Hepatocyte (in vitro differentiated cells): ENCODE results near the gene PRKAG2. TPM values are rescaled to one million over a fixed set of nuclear protein-coding genes. Genes with fewer than 3 reads are reported as not detected.

Source experiments
- DNase-seq: peaks from one replicate; pipeline ENCODE4 v3.0.0-alpha.2; 2016; ENCODE audit warnings: low spot score
- H2AFZ ChIP-seq: fragments of 200-600 bp; sonication (generic); 2 replicates; pipeline ENCODE4 v1.6.0; 2016; ENCODE audit warnings: antibody characterized with exemption, mild to moderate bottlenecking
- H3K27ac ChIP-seq: fragments of 200-600 bp; sonication (generic); 2 replicates; pipeline ENCODE4 v1.5.1; 2016; ENCODE audit warnings: mild to moderate bottlenecking
- H3K27me3 ChIP-seq: fragments of 200-600 bp; sonication (generic); 2 replicates; pipeline ENCODE4 v1.6.1; 2016
- H3K36me3 ChIP-seq: fragments of 200-600 bp; sonication (generic); replicated peaks from 2 replicates; pipeline ENCODE4 v1.5.1; 2016; ENCODE audit warnings: low read depth; ENCODE audit not compliant: insufficient read depth
- H3K4me1 ChIP-seq: fragments of 200-600 bp; sonication (generic); 2 replicates; pipeline ENCODE4 v1.5.1; 2016; ENCODE audit warnings: mild to moderate bottlenecking, moderate library complexity; ENCODE audit not compliant: insufficient read depth
- H3K4me2 ChIP-seq: fragments of 200-600 bp; sonication (generic); 2 replicates; pipeline ENCODE4 v1.6.0; 2016
- H3K4me3 ChIP-seq: fragments of 200-600 bp; sonication (generic); 2 replicates; pipeline ENCODE4 v1.5.1; 2016; ENCODE audit warnings: mild to moderate bottlenecking
- H3K79me2 ChIP-seq: fragments of 200-600 bp; sonication (generic); 2 replicates; pipeline ENCODE4 v1.6.0; 2017; ENCODE audit warnings: mild to moderate bottlenecking
- H3K9me2 ChIP-seq: fragments of 200-600 bp; sonication (generic); replicated peaks from 2 replicates; pipeline ENCODE4 v1.6.0; 2017; ENCODE audit warnings: mild to moderate bottlenecking; ENCODE audit not compliant: insufficient read depth
- H3K9me3 ChIP-seq: fragments of 200-600 bp; sonication (generic); 2 replicates; pipeline ENCODE4 v1.5.1; 2016; ENCODE audit warnings: low read depth, mild to moderate bottlenecking
- H4K20me1 ChIP-seq: fragments of 200-600 bp; sonication (generic); 2 replicates; pipeline ENCODE4 v1.6.0; 2016; ENCODE audit warnings: mild to moderate bottlenecking; ENCODE audit not compliant: insufficient read depth, poor library complexity, severe bottlenecking
- EZH2 ChIP-seq: fragments of 200-600 bp; sonication (generic); IDR thresholded peaks from 2 replicates; pipeline ENCODE4 v1.6.1; 2016; ENCODE audit warnings: antibody characterized with exemption, mild to moderate bottlenecking, borderline replicate concordance
- EZH2phosphoT487 ChIP-seq: fragments of 200-600 bp; sonication (generic); IDR thresholded peaks from one replicate; pipeline ENCODE4 v1.6.1; 2018; ENCODE audit warnings: antibody characterized with exemption, mild to moderate bottlenecking, low read depth, moderate library complexity; ENCODE audit not compliant: unreplicated experiment, severe bottlenecking
- WGBS: methylation state at CpG from one replicate; pipeline ENCODE4 v1.1.6; 2016; ENCODE audit warnings: low lambda C conversion rate; ENCODE audit errors: missing lambda C conversion rate; 5-methylcytosine and 5-hydroxymethylcytosine counted together
- polyA plus RNA-seq: library from polyadenylated mRNA; unstranded; fragments of >200 nt; fragmentation: Nextera tagmentation; extraction: Ambion mirVana; gene quantifications from 2 replicates; pipeline ENCODE4 v1.2.1, GENCODE V29; 2016
- total RNA-seq: library from RNA; depleted of rRNA; stranded (reverse); fragments of >200 nt; gene quantifications from 2 replicates; pipeline ENCODE4 v1.2.3, GENCODE V29; 2014
- TF ChIP-seq, protein P1 (sequence below): fragments of 200-600 bp; sonication (generic); IDR thresholded peaks from 2 replicates; pipeline ENCODE4 v1.5.1; 2016; ENCODE audit warnings: antibody characterized with exemption, mild to moderate bottlenecking; ENCODE audit not compliant: poor library complexity

PRKAG2 gene
- total and polyA plus RNA-seq, 2 experiments from 2014 or later = 17.8 to 23.4 TPM

DNA sequence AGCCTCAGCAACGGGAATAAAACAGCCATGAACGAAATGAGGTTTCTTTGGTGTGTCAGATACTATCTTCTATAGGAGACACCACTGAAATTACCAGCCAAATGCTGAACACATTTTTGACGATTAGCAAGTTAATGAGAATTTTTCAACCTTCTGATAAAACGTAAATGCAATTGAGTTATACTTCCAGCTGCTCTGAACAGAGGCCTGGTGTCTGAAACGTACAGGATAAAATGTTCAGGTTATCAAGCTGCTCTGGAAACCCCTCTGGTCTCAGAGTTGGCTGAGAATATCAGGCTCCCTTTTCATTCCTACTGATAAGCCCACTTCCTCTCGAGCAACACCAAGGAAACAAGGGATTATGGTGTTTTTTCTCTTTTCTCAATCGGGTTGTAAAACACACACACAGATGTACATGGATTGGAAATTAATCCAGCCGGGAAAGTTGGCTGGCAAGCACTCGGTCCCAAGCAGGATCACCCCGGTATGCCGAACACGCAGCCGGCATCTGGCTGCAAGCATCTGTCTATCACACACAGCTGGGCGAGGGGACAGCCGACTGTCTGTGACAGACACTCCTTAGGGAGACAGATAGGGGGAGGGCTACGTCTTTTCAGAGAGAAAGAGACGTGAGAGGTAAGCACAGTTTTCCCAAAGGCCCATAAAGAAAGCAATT, 171.8 kb downstream of the PRKAG2 start:
- WGBS = 35% methylated on average over 17 of the region's 17 CpGs
- H3K9me2 ChIP-seq = no peaks in the 10 kb centered on the region
- peak overlapping the region; percentile 65 for H3K4me2 ChIP-seq
- H3K27me3 ChIP-seq = no peaks in the 10 kb centered on the region
- no peaks in the 10 kb centered on the region for H3K9me3 ChIP-seq
- no peaks in the 10 kb centered on the region for H3K36me3 ChIP-seq
- no peak for DNase-seq
- no peaks in the 10 kb centered on the region for H3K79me2 ChIP-seq
- H3K4me1 ChIP-seq = peaks cover 10% of the 10 kb centered on the region
- TF ChIP-seq EZH2phosphoT487 = no peak
- TF ChIP-seq, protein P1, sequence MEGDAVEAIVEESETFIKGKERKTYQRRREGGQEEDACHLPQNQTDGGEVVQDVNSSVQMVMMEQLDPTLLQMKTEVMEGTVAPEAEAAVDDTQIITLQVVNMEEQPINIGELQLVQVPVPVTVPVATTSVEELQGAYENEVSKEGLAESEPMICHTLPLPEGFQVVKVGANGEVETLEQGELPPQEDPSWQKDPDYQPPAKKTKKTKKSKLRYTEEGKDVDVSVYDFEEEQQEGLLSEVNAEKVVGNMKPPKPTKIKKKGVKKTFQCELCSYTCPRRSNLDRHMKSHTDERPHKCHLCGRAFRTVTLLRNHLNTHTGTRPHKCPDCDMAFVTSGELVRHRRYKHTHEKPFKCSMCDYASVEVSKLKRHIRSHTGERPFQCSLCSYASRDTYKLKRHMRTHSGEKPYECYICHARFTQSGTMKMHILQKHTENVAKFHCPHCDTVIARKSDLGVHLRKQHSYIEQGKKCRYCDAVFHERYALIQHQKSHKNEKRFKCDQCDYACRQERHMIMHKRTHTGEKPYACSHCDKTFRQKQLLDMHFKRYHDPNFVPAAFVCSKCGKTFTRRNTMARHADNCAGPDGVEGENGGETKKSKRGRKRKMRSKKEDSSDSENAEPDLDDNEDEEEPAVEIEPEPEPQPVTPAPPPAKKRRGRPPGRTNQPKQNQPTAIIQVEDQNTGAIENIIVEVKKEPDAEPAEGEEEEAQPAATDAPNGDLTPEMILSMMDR = no peak
- TF ChIP-seq EZH2 = no peak
- no peaks in the 10 kb centered on the region for H4K20me1 ChIP-seq
- no peak overlapping the region for H3K4me3 ChIP-seq
- H3K27ac ChIP-seq = peak overlapping the region; percentile 61
- H2AFZ ChIP-seq = peak overlapping the region; percentile 22

DNA sequence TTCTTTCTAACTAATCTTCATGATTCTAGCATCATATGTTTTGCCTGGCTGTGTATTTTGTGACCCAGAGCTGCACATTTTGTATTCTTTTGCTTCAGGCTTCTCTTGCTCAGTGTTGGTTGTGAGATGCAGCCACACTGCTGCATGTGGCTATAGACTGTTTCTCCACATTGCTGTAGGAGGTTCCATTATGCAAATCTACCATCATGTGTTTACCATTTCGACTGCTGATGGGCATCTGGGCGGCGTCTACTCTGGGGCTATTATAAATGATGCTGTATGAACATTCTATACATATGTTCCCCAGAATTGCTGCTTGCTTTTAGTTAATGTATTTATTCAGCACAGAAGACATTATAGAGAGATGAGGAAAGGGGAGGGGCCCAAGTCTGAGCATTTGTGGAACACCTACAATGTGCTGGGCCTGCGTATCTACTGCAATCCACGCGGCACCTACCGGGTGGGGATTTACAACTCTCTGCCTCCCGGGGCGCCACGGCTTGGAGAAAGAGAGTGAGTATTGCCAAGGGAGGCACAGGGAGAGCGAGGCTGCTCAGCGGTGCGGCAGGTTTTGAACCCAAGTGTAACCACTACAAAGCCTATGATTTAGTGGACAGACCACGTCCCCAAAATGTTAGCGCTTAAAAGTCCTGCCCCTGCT, 172.5 kb downstream of the PRKAG2 start:
- H3K9me3 ChIP-seq = no peaks in the 10 kb centered on the region
- H3K27ac ChIP-seq = no peak overlapping the region
- no peak for TF ChIP-seq EZH2
- TF ChIP-seq, protein P1 = no peak
- TF ChIP-seq EZH2phosphoT487 = no peak
- H3K36me3 ChIP-seq = no peaks in the 10 kb centered on the region
- H4K20me1 ChIP-seq = no peaks in the 10 kb centered on the region
- WGBS = 91% methylated on average over 15 of the region's 15 CpGs
- H2AFZ ChIP-seq = no peak overlapping the region
- no peaks in the 10 kb centered on the region for H3K79me2 ChIP-seq
- H3K4me1 ChIP-seq = peaks cover 10% of the 10 kb centered on the region
- H3K4me2 ChIP-seq = no peak overlapping the region
- no peak overlapping the region for H3K4me3 ChIP-seq
- no peak for DNase-seq
- no peaks in the 10 kb centered on the region for H3K9me2 ChIP-seq
- no peaks in the 10 kb centered on the region for H3K27me3 ChIP-seq

DNA sequence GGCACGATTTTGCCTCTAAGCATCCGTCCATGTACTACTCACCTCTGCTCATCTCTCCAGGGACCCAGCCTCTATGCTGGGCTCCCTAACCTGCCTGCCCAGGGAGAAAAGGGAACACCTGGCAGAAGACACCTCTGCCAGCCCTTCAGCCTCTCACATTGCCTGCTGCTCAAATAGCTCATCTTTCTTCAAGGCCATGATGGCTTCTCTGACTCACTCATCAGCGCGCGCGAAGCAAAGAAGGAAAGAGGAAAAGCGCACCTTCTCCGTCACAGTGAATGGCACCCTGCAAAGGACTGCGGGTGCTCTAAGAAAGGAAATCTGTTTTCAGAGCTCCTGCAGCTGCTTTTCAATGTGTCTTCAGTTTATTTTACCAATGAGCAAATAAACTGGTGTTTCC, 174.0 kb downstream of the PRKAG2 start:
- no peaks in the 10 kb centered on the region for H3K9me3 ChIP-seq
- H3K27me3 ChIP-seq = no peaks in the 10 kb centered on the region
- H4K20me1 ChIP-seq = no peaks in the 10 kb centered on the region
- no peak overlapping the region for H3K27ac ChIP-seq
- no peak for DNase-seq
- no peak overlapping the region for H2AFZ ChIP-seq
- H3K36me3 ChIP-seq = no peaks in the 10 kb centered on the region
- no peak overlapping the region for H3K4me2 ChIP-seq
- no peak overlapping the region for H3K4me3 ChIP-seq
- H3K9me2 ChIP-seq = no peaks in the 10 kb centered on the region
- TF ChIP-seq EZH2phosphoT487 = no peak
- TF ChIP-seq, protein P1 = no peak
- no peak for TF ChIP-seq EZH2
- no peaks in the 10 kb centered on the region for H3K79me2 ChIP-seq
- WGBS = 96% methylated on average over 9 of the region's 9 CpGs
- peaks cover 10% of the 10 kb centered on the region for H3K4me1 ChIP-seq
